Stimulated activated naive CD8-positive, alpha-beta T cell treated with anti-CD3 and anti-CD28 coated beads, Interleukin-15, Interleukin-2, amounts not matched to agents 100 U/mL and 50 U/mL, for 24 hours (primary cell): ENCODE results near the gene PROZ.
"Not testable (repeated sequence)": the region's sequence is repeated elsewhere in the genome, so short reads cannot be mapped to it uniquely, and the experiment has no call there.

Experiments
- ATAC-seq: fragments of 150-1000 bp; cut with Tn5 transposase; one replicate; pipeline ENCODE4 v1.10.0; 2021
- DNase-seq: peaks from one replicate; pipeline ENCODE4 v3.0.0; 2021

PROZ gene, protein sequence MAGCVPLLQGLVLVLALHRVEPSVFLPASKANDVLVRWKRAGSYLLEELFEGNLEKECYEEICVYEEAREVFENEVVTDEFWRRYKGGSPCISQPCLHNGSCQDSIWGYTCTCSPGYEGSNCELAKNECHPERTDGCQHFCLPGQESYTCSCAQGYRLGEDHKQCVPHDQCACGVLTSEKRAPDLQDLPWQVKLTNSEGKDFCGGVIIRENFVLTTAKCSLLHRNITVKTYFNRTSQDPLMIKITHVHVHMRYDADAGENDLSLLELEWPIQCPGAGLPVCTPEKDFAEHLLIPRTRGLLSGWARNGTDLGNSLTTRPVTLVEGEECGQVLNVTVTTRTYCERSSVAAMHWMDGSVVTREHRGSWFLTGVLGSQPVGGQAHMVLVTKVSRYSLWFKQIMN

DNA sequence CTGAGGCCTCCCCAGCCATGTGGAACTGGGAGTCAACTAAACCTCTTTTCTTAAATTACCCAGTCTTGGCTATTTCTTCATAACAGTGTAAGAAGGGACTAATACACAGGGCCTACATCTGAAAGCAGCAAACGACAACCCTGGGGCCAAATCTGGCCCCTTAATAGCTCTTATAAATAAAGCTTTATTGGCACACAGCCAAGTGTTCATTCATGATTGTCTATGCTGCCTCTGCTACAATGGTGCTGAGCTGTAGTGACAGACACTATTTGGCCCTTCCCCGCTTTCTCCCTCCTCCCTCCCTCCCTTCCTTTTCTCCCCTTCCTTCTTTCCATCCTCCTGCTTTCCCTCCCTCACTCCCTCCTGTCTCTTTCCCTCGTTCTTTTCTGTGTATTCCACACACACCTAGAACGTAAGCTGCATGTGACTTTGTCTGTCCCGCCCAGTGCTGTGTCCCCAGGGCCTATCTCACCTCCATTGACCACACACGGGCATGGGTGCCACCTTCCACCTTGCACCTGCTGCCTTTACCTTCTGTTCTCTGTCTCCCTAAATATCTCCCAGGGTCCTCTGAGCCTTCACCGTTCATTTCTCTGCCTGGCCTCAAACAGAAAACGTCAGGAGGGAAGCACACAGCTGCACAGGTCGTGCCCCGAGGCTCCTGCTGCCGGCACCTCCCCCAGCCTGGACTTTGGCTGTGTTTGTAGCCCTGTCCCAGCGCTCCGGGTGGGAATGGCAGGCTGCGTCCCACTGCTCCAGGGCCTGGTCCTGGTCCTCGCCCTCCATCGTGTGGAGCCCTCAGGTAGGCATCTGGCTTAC lies at the start of gene PROZ:
PROZ (plus strand) TSS at position 720 of the 819 bp plus-strand sequence; CDS start at position 733, 13 bp downstream.
- no peak for DNase-seq

DNA sequence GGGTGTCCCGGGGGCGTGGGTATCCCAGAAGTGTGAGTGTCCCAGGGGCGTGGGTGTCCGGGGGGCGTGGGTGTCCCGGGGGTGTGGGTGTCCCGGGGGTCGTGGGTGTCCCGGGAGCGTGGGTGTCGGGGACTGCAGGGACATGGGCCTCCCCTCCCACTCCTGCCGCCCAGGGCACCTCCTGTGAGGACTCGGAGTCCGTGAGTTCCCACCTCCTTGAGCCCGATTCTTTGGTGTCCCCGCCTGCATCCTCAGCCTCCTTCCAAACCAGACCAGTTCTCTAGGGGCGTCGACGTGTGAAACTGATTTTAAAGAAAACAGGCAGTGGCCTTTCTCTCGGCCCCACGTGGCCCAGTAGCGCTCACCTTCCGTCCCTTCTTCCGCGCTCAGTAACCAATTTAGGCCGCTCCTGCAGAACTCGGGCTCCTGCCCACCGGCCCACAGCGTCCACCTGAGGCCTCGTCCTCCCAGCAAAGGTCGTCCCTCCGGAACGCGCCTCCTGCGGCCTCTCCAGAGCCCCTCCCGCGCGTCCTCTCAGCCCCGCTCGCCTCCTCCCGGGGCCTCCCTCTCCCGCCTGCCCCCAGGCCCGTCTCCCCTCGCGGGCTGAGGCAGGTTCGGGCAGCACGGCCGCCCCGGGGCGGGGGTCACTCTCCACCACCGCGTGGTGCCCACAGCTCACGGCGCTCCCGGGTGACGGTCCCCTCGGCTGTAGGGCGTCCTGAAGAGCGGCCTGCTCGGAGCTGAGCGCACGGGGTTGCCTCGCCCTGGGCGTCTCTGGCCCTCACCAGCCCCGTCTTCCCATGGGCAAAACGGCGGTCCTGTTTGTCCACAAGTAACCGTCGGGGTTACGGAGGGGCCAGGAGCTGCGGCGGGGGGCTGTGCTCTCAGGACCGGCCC lies 49.0 kb upstream of the PROZ start:
- peak; percentile 16 for ATAC-seq
- no peak for DNase-seq

More for the DNA sequence above, at the start of gene PROZ:
- no peak for ATAC-seq

DNA sequence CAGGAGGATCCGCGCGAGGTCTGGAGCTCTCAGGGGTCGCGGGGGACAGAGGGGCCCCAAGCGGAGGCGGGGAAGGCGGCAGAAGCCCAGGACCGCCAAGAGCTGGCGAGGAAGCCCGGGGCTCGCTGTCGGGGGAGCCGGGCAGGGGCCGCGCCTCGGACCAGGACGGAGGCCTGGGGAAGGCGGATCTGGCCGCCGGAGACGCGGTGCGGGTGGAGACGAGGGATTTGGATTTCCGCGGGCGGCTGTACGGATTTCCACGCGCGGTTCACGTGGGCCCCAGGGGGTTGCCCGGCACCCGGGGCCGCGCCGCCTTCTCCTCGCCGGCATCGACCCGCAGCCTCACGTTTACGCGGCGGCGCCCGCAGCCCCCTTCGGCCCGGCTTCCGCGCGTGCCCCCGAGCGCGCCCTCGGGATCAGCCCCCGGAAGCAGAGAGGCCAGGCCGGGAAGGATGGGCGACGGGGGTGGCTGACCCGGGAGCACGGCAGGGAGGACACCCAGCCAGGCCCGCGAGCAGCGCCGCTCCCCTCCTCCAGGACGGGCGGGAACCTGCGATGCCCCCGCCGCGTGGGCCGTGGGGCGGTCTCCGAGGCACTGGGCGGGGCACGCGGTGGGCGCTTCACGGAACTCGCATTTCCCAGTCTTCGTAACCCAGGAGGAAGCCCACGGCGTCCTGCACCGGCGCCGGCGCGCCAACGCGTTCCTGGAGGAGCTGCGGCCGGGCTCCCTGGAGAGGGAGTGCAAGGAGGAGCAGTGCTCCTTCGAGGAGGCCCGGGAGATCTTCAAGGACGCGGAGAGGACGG lies 48.2 kb upstream of the PROZ start:
- DNase-seq: peak; percentile 28
- no peak for ATAC-seq

DNA sequence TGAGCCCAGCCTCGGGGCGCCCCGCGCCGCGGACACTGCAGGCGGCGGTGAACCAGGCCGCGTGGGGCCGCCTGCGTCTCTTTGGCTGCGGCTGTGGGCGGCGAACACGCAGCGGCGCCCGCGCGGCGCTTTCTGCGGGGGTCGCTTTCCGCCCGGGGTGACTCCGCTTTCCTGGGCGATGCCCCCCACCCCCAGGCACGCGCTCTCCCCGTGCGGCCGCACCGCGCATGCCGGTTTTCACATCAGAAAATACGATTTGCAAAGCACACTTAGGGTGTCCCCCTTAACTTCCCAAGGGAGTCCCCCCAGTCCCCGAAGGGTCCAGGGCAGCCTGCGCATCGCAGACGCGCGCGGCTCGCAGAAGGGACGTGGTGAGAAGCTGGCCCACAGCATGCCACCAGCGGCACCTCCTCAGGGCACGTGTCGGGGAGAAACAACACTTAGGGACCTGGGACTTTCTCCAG lies 47.6 kb upstream of the PROZ start:
- DNase-seq (peak; percentile 9), ATAC-seq (no peak)

DNA sequence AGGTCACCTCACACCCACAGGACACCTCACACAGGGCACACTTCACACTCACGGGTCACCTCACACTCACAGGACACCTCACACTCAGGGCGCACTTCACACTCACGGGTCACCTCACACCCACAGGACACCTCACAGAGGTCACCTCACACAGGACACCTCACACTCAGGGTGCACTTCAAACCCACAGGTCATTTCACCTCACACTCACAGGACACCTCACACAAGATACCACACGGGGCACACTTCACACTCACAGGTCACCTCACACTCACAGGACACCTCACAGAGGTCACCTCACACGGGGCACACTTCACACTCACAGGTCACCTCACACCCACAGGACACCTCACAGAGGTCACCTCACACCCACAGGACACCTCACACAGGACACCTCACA lies 46.6 kb upstream of the PROZ start:
- ATAC-seq, DNase-seq: not testable (repeated sequence)

DNA sequence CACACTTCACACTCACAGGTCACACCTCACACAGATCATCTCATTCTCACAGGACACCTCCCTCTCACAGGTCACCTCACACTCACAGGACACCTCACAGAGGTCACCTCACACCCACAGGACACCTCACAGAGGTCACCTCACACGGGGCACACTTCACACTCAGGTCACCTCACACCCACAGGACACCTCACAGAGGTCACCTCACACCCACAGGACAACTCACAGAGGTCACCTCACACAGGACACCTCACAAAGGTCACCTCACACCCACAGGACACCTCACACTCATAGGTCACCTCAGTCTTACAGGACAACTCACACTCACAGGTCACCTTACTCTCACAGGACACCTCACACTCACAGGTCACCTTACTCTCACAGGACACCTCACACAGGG lies 46.0 kb upstream of the PROZ start:
- not testable (repeated sequence) for ATAC-seq, DNase-seq

DNA sequence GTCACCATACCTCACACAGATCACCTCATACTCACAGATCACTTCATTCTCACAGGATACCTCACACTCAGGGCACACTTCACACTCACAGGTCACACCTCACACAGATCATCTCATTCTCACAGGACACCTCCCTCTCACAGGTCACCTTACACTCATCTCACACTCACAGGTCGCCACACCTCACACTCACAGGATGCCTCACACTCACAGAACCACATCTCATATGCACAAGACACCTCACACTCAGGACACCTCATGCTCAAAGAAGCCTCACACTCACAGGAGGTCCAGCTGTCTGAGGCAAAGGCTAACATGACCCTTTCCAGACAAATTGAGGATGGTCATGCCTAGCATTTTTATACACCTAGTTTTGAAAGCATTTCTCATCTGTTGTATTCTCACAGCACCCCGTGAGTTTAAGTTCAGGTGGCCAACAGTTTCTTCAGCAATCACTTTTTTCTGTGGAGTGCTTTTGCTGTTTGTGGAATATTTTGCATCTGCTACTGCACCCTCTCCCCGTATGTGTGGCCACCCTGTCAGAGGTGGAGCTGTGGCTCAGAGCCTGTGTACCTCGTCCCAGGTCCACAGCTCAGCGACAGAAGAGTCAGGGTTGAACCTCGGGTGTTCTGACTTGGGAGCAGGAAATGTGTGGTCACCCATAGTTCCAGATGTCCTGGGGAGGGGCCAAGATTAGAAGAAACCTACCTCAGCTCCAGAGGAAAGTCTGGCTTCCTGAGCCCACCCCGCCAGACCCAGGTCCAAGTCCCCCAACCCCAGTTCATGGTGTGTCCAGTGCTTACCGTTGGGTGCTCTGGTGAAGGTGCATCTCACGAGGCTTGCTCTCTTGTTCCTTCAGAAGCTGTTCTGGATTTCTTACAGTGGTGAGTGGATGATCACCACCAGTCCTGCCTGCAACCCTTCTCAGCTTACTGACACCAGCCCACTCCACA lies 45.3 kb upstream of the PROZ start:
- no peak for ATAC-seq
- no peak for DNase-seq

DNA sequence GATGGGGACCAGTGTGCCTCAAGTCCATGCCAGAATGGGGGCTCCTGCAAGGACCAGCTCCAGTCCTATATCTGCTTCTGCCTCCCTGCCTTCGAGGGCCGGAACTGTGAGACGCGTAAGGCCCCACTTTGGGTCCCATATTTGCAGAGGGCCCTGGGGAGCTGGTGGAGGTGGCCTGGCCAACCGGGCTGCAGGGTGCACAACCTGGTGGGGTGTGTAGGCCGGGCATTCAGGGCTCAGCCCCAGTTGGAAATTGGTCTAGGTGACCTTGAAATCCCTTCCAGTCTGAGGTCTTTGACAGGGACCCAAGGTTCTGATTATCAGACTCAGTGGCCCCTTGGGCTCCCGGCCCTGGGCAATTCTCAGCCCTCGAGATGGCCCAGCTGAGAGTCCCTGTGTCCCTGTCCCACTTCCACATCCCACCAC lies 44.6 kb upstream of the PROZ start:
- peak; percentile 1 for DNase-seq
- ATAC-seq: no peak

DNA sequence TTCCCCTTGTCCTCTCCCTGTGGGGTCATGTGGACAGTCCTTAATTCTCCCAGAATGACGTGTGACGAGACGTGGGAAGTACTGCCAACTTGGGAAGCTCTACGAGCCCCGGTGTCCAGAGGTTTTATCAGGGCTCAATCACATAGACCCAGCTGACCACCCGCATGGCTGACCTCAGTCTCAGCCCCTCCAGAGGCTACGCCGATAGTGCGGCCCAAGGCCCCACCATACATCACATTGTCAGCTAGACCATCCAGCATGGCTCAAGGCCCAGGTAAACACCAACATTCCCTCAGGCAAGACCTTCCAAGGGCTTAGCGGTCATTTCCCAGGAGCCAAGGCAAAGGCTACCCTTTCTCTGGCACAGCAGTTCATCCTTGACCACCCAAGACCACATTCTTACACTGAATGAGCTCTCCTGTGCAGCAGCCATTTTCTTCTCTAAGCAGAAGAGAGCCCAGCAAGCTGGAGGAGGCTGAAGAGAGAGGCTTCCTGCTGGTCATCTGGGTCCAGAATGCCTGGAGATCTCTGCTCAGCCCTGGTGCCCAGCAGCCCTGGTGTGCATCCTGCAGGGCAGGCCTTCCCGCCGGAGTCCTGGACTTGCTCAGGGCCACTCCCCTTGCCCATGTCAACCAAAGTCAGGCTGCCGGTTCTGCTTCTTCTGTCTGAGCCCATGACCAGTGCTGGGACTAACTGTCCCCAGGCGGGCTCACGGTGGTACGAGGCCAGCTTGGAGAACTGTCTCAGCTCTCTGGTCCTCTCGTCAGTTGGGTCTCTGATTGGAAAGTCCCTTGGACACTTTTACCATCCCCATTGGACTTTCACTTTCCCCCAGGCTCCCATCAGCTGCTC lies 43.7 kb upstream of the PROZ start:
- DNase-seq: no peak
- ATAC-seq: no peak

DNA sequence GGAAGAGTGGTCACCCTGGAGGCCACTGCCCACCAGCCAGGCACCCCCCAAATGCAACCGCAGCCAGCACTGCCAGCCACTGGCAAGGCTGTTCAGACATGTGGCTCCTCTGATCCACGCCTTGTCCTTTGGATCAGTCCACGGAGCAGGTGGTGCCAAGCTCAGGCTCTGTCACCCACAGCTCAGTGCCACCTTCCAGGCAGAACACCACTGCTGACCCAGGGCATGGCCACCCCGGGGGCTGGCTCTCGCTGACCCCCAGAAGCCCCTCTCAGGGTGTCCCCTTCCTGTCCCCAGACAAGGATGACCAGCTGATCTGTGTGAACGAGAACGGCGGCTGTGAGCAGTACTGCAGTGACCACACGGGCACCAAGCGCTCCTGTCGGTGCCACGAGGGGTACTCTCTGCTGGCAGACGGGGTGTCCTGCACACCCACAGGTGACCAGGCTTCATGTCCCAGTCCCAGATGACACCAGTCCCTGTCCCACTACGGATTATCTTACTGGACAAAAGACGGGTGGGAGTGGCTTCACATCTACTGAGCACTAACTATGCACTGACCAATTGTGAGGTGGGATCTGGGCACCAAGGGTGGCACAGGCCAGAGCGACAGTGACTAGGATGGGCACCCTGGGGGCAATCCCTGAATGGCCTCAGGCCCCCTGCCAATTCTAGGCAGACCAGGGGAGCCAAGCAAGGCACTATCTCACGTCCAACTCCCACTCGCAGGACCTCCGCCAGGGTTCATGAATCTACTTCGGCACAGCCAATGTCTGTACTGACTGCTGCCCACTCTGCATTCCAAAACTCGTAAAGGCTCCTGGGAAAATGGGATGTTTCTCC lies 42.9 kb upstream of the PROZ start:
- DNase-seq (peak; percentile 1), ATAC-seq (no peak)

DNA sequence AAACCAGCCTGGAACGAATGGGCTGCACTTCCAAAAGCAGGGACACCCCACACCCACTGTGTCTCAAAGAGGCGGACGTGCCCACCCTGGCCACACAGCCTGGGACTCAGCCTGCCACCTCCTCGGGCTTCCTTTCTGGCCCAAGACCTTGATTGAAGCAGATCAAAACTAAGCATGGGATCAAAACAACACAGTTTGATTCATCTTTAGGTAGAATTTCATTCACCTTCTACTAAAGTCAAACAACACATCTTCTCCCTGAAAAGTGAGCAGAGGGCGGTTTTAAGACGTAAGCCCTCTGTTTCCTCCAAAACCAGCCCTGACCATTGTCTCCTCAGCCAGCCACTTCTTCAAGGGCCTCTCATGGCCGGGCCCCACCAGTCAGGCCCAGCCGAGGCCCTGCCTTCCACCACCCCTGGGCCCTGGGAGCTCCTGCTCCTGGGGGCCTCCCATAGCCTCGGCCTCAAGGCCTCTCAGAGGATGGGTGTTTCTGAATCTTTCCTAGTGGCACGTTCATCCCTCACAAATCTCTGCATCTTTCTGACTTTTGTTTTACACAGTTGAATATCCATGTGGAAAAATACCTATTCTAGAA lies 42.1 kb upstream of the PROZ start:
- no peak for ATAC-seq

DNA sequence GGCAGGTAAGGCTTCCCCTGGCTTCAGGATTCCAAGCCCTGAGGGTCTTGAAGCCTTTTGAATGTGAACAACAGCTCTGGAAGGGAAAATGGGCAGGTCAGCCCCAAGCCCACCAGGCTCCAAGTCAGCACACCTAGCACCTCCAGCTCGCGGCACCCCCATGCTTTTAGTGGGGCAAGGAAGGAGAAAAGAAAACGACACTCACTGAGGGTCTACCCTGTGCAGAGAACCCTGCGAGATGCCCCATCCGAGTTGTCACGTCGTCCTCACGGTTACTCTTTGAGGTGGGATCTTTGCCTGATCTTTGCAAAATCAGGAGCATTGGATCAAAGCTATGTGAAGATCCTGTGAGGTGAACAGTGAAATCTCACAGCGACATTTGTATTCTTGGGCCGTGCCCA lies 41.6 kb upstream of the PROZ start:
- ATAC-seq: no peak
- DNase-seq: peak; percentile 1

More for the DNA sequence above, 42.1 kb upstream of the PROZ start:
- DNase-seq: peak; percentile 1

DNA sequence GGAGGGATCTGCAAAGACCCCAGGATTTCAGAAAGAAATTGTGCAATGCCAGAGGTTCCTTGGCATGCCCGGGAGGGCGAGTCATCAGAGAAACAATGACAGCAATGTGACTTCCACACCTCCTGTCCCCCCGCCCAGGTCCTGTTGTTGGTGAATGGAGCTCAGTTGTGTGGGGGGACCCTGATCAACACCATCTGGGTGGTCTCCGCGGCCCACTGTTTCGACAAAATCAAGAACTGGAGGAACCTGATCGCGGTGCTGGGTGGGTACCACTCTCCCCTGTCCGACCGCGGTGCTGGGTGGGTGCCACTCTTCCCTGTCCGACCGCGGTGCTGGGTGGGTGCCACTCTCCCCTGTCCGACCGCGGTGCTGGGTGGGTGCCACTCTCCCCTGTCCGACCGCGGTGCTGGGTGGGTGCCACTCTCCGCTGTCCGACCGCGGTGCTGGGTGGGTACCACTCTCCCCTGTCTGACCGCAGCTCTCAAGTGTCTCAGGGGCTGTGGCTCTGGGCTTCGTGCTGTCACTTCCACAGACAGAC lies 41.0 kb upstream of the PROZ start:
- DNase-seq (no peak), ATAC-seq (no peak)

DNA sequence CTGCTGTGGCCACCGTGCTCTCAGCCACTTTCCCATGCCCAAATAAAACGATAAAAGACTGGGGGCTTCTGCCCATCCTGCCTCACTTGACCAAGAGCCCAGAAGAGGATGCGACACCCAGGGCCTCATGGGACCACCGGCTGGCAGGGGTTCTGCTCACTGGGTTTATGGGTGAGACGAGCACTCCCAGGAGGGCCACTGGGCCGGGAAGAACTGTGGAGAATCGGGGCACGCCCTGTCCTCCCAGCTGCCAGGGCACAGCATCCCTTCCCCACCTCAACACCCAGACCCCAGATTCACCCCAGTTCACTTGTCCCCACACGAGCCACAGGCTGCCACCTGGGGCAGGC lies 40.6 kb upstream of the PROZ start:
- no peak for DNase-seq
- no peak for ATAC-seq

DNA sequence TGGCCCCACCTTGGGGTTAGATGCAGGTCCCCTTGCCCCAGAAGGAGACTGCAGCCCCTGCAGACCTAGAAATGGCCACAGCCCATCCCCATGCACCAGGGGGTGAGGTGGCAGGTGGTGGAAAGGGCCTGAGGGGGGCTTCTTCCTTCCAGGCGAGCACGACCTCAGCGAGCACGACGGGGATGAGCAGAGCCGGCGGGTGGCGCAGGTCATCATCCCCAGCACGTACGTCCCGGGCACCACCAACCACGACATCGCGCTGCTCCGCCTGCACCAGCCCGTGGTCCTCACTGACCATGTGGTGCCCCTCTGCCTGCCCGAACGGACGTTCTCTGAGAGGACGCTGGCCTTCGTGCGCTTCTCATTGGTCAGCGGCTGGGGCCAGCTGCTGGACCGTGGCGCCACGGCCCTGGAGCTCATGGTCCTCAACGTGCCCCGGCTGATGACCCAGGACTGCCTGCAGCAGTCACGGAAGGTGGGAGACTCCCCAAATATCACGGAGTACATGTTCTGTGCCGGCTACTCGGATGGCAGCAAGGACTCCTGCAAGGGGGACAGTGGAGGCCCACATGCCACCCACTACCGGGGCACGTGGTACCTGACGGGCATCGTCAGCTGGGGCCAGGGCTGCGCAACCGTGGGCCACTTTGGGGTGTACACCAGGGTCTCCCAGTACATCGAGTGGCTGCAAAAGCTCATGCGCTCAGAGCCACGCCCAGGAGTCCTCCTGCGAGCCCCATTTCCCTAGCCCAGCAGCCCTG lies 40.0 kb upstream of the PROZ start:
- DNase-seq (no peak), ATAC-seq (no peak)

DNA sequence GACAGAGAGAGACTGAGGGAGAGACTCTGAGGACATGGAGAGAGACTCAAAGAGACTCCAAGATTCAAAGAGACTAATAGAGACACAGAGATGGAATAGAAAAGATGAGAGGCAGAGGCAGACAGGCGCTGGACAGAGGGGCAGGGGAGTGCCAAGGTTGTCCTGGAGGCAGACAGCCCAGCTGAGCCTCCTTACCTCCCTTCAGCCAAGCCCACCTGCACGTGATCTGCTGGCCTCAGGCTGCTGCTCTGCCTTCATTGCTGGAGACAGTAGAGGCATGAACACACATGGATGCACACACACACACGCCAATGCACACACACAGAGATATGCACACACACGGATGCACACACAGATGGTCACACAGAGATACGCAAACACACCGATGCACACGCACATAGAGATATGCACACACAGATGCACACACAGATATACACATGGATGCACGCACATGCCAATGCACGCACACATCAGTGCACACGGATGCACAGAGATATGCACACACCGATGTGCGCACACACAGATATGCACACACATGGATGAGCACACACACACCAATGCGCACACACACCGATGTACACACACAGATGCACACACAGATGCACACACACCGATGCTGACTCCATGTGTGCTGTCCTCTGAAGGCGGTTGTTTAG lies 39.2 kb upstream of the PROZ start:
- DNase-seq (no peak), ATAC-seq (no peak)
